ENCODE measurements around the gene SEC61B.

SEC61B gene

DNA sequence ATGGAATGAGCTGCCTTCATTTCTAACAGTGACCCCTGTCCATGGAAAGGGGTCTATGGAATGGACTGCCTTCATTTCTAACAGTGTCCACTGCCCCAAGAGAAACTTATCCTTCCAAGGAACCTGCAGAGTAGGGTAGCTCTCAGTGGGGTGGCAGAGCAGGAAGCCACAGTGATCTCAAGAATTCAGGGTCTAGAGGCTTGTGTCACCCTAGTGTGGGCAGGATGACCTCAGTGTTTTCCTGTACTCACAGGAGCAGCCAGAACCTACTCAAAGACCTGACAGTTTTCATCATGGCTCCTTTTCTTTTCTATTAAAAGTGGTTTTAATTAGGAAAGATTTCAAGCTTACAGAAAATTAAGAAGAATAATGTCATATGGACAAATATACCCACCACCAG, 27.5 kb downstream of the SEC61B start:
- no peak for DNase-seq
- Mint-ChIP-seq H3K27me3 (ENCODE audit: low read depth, poor library complexity) (peaks cover 3% of the 10 kb centered on the region), H3K36me3 (ENCODE audit: low read depth) (no peaks in the 10 kb centered on the region), H3K4me3 (no peak overlapping the region), H3K9me3 (no peaks in the 10 kb centered on the region), H3K27ac (no peak overlapping the region), H3K4me1 (no peaks in the 10 kb centered on the region)
- TF ChIP-seq, protein P1, sequence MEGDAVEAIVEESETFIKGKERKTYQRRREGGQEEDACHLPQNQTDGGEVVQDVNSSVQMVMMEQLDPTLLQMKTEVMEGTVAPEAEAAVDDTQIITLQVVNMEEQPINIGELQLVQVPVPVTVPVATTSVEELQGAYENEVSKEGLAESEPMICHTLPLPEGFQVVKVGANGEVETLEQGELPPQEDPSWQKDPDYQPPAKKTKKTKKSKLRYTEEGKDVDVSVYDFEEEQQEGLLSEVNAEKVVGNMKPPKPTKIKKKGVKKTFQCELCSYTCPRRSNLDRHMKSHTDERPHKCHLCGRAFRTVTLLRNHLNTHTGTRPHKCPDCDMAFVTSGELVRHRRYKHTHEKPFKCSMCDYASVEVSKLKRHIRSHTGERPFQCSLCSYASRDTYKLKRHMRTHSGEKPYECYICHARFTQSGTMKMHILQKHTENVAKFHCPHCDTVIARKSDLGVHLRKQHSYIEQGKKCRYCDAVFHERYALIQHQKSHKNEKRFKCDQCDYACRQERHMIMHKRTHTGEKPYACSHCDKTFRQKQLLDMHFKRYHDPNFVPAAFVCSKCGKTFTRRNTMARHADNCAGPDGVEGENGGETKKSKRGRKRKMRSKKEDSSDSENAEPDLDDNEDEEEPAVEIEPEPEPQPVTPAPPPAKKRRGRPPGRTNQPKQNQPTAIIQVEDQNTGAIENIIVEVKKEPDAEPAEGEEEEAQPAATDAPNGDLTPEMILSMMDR (IDR thresholded peaks at IDR 0.05): no peak

DNA sequence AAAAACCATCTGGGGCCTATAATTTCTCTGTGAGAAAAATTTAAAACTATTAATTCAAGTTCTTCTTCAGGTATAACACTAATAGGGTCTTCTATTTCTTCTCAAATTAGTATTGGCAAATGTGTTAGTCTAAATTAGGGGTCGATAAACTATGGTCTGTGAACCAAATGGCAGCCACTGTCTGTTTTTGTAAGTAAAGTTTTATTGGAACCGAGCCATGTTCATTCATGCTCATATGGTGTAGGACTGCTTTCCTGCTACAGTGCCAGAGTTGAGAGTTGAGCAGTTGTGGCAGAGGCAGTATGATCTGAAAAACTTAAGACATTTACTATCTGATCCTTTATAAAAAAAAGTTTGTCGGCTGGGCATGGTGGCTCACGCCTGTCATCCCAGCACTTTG, 29.1 kb downstream of the SEC61B start:
- DNase-seq: no peak
- Mint-ChIP-seq H3K27ac (no peak overlapping the region), H3K4me3 (no peak overlapping the region), H3K4me1 (peaks cover 3% of the 10 kb centered on the region), H3K36me3 (ENCODE audit: low read depth) (no peaks in the 10 kb centered on the region), H3K27me3 (ENCODE audit: low read depth, poor library complexity) (peaks cover 3% of the 10 kb centered on the region), H3K9me3 (no peaks in the 10 kb centered on the region)
- TF ChIP-seq, protein P1 (IDR thresholded peaks at IDR 0.05): no peak

DNA sequence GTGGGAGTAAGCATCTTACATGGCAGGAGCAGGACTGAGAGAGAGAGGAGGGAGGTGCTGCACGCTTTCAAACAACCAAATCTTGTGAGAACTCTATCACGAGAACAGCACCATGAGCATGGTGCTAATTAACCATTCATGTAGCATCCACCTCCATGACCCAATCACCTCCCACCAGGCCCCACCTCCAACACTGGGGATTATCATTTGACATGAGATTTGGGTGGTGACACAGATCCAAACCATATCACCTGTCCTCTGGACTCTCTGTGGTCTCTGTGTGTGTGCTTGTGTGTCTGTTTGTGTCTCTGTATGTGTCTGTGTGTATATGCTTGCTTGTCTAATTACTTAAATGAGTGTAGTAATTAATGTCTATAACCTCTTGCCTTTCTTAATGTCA, 31.1 kb downstream of the SEC61B start:
- Mint-ChIP-seq H3K27me3 (ENCODE audit: low read depth, poor library complexity) (peaks cover 3% of the 10 kb centered on the region), H3K27ac (no peak overlapping the region), H3K4me3 (no peak overlapping the region)

DNA sequence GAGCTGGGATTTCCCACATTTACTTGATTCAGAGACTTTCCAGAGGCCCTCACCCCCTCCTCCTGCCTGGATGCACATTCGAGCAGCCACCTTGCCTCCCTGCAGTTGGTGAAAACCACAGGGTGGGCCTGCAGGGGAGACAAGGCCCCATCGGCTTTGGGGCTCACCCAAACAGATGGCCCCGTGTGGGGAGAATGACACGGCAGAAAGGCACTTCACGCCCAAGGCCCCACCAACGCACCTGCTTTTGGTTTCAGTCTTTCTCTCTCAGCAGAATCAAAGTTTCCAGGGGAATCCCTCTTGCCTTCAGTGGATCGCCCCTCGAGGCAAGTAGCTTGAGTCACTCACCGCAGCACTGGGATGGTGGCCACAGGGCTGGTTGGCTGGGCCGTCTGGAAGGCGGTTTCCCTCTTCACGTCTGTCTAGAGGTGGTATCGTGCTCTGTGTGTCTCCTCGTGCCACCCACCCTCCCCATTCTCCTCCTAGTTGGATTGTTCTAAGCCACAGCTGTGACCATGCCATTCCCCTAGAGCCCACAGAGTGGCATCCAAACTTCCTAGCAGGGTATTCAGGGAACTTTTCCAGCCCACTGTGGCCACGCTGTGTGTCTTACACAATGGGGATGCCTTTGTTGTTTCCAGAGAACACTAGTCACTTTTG, 31.8 kb downstream of the SEC61B start:
- no peak for DNase-seq
- H3K4me1 Mint-ChIP-seq: peaks cover 12% of the 10 kb centered on the region
- TF ChIP-seq, protein P1 (IDR thresholded peaks at IDR 0.05): no peak
- H3K27ac Mint-ChIP-seq: no peak overlapping the region
- no peaks in the 10 kb centered on the region for H3K36me3 Mint-ChIP-seq (ENCODE audit: low read depth)
- no peaks in the 10 kb centered on the region for H3K9me3 Mint-ChIP-seq
- peaks cover 3% of the 10 kb centered on the region for H3K27me3 Mint-ChIP-seq (ENCODE audit: low read depth, poor library complexity)
- H3K4me3 Mint-ChIP-seq: no peak overlapping the region

More for the DNA sequence above, 31.1 kb downstream of the SEC61B start:
- H3K4me1 Mint-ChIP-seq: peaks cover 7% of the 10 kb centered on the region
- no peaks in the 10 kb centered on the region for H3K9me3 Mint-ChIP-seq
- no peaks in the 10 kb centered on the region for H3K36me3 Mint-ChIP-seq (ENCODE audit: low read depth)
- TF ChIP-seq, protein P1 (IDR thresholded peaks at IDR 0.05): no peak
- DNase-seq: no peak

DNA sequence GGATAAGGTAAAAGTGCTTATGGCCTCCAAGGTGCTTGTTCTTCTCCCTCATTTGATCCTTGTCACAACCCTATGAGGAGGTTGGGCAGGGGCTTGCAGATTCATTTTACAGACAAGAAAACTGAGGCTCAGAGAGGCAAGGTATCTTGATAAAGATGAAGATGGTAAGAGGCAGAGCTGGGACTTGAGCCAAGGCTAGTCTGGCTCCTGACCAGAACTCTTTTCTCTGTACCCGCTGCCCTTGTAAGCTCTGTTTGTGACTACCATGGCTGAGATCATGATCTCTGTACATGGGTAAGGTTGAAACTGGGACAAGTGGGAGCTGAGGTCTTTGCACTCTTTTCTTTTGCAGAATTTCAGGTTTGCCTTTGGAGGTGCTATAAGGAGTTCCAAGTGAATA, 33.6 kb downstream of the SEC61B start:
- H3K4me3 Mint-ChIP-seq: no peak overlapping the region
- H3K36me3 Mint-ChIP-seq (ENCODE audit: low read depth): no peaks in the 10 kb centered on the region
- peaks cover 24% of the 10 kb centered on the region for H3K4me1 Mint-ChIP-seq
- H3K9me3 Mint-ChIP-seq: no peaks in the 10 kb centered on the region
- no peak overlapping the region for H3K27ac Mint-ChIP-seq
- TF ChIP-seq, protein P1 (IDR thresholded peaks at IDR 0.05): no peak
- DNase-seq: no peak
- H3K27me3 Mint-ChIP-seq (ENCODE audit: low read depth, poor library complexity): peaks cover 3% of the 10 kb centered on the region

DNA sequence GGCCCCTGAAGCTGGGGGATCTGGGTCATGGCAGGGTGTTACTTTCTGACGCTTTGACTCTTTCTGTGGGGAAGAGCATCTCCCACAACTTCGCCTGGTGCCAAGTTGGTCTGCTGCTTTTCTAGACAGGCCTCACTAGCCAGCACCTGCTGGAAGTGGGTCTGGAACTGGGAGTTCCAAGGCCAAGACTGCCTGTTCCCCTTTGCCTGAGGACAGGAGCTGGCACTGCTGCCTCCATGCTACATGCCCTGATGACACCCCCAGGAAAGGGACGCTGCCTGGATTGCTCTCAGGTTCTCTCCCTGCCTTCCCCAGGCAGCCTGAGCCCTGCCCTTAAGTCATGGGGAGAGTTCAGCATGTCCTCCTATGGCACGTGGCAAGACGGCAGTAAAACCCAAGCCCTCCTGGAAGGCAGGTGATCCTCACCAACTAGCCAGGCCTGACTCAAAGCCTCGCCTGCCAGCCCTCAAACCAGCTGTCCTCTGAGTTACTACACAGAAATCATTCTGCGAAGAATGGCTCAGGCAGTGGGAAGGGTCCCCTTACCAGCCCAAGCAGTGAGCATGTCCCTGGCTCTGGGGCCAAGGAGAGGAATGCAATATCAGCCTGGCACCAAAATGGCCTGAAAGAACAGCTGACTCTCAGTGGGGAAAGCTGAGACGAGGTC, 35.8 kb downstream of the SEC61B start:
- H3K4me3 Mint-ChIP-seq: no peak overlapping the region
- no peaks in the 10 kb centered on the region for H3K36me3 Mint-ChIP-seq (ENCODE audit: low read depth)

More for the DNA sequence above, 35.8 kb downstream of the SEC61B start:
- peaks cover 8% of the 10 kb centered on the region for H3K27me3 Mint-ChIP-seq (ENCODE audit: low read depth, poor library complexity)
- peaks cover 24% of the 10 kb centered on the region for H3K4me1 Mint-ChIP-seq
- H3K9me3 Mint-ChIP-seq: no peaks in the 10 kb centered on the region
- DNase-seq: no peak
- H3K27ac Mint-ChIP-seq: no peak overlapping the region
- TF ChIP-seq, protein P1 (IDR thresholded peaks at IDR 0.05): no peak
